ENCODE data around the gene SIGLEC11.
"Not testable (repeated sequence)": the region's sequence is repeated elsewhere in the genome, so short reads cannot be mapped to it uniquely, and the experiment has no call there.

Gene SIGLEC11

DNA sequence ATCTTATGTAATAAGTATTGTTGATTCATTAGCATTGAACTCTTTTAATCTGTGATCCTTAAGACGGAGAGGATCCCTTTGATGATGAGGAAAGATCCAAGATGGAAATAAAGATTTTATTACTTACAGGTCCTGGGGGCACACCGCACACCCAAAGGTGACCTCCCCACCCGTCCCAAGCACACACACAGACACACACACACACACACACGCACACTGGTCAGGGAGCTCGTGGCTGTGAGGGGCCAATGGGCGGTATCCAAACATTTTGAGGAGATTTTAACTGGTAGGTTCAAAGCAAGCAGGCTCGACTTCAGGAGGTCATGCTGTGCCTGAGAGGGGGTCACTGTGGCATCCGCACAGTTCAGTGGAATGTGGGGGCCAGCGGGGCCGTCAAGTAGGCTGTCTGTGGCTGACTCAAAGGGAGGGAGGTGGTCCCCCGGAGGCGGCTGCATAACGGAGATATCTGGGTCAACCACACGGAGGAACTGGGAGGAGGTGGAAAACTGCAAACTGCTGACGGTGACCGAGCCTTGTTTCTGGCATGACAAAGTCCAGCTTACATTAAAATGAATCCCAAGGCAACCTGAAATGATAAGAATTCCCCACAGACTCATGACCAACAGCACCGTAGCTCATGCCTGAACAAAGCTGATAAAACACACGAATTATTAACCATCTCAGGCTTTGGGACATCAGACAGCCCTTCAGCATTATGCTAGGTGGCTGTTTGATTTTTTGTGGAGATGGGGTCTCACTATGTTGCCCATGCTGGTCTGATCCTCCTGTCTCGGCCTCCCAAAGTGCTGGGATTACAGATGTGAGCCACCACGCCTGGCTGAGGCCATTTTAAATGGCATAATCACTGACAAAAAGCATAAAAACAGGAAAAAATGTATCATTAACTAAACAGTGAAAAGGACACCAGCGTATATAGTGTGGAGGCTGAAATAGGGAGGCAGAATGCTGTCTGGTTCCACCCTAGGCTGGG lies 20.9 kb upstream of the SIGLEC11 start:
- DNase-seq (ENCODE audit: low read depth in 2 of 2): no peak

DNA sequence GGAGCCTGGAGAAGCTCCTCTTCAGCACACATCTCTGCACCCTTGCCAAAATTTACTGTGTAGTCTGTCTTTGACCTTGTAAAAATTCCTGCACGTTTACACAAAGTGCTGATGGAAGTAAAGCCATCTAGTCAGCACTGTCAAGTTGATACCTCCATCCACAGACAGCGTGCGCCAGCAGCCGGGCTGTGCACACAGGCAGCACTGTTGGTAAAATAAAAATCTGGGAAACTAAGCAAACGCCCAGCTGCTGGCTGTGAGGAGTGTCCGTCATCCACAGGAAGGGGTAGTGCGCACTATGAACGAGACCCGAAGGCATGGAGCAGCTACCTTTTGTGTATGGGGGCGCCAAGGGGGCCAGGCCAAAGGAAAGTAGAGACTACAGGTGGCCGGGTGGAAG lies 17.4 kb upstream of the SIGLEC11 start:
- no peak for DNase-seq (ENCODE audit: low read depth in 2 of 2)

DNA sequence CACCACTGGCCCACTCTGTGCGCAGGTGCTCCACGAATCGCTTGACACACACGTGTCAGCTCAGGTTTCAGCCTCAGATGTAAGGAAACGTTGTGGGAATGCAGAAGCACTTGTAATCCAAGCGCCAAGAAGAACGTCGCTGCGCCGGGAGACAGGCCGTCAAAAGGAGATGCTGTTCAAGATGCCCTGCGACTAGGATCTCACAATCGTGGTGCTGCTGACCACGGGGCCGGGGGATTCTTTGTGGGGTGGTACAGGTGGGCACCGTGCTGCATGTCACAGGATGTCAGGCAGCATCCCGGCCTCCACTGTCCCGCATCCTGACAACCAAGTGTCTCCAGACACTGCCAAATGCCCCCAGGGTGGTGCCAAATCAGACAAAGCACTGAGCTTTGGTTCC lies 16.9 kb upstream of the SIGLEC11 start:
- DNase-seq (ENCODE audit: low read depth in 2 of 2): no peak

DNA sequence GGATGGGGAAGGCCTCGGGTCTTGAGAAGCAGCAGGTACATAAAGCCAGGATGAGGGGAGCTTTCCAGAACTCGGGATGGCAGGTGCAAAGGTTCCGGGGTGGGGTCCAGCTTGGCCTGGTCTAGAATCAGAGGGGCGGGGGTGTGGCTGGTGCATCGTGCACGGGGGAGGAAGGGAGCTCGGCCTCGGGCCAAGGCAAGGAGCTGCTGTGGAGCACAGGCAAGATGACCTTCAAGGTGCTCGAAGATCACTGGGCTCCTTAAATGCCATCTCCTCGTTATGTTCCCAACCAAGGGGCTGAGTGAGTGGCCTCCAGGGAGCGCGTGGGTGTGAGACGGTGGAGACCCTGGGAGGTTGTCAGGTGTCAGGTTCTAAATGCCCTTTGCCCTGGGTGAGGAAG lies 16.1 kb upstream of the SIGLEC11 start:
- DNase-seq (ENCODE audit: low read depth in 2 of 2): no peak

DNA sequence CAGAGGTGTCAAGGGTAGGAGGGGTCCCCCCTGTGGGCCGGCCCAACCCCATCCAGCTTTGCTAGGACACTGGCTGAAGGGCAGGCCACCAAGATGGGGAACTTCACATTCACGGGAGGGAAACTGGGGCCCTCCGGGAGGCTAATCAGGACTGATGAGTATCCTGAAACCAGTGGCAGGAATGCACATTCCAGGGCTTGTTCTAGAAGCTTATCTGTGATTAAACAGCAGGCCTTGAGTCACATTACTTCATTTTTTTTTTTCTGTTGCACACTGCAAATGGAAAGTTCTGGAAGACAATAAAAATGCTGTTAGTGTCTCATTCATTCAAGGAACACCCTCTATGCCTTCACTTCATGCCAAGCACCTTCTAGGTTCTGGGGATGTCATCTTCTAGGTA lies 15.5 kb upstream of the SIGLEC11 start:
- DNase-seq (ENCODE audit: low read depth in 2 of 2): no peak

DNA sequence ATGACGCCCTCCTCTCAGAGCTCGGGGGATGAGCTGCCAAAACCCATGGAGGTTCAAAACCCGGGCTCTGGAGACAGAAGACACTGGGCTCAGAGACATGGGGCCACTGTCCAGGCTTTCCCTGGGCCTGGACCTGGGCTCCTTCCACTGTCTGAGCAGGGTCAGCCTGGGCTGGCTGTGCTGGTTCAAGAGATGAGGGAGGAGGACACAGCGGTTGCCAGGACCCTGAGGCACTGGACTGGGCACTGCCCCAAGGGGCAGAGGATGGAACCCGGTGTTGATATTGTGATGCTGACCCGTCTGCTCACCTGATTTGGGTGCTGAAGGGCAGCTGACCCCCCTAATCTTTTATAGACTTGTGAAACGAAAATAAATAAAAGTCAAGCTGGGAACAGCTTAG lies 14.1 kb upstream of the SIGLEC11 start:
- no peak for DNase-seq (ENCODE audit: low read depth in 2 of 2)

DNA sequence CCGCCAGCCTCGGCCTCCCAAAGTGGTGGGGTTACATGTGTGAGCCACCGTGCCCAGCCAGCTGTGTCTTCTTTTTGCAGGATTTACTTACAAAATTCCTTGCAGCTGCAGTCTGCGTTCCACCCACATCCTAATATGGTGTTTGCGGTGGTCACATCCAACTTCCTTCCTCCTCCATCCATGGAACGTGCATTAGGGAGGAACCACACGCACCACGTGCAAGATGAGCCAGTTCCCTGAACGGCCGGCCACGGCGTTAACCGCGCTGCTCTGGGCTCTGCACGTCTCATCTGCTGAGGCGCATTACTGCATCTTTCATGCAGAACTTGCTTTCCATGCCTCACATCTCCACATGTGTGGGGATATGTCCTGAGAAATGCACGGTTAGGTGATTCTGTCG lies 13.0 kb upstream of the SIGLEC11 start:
- DNase-seq (ENCODE audit: low read depth in 2 of 2): no peak

GRCh38 chr19:49972841-49973240 lies 11.9 kb upstream of the SIGLEC11 start:
- no peak for DNase-seq (ENCODE audit: low read depth in 2 of 2)

DNA sequence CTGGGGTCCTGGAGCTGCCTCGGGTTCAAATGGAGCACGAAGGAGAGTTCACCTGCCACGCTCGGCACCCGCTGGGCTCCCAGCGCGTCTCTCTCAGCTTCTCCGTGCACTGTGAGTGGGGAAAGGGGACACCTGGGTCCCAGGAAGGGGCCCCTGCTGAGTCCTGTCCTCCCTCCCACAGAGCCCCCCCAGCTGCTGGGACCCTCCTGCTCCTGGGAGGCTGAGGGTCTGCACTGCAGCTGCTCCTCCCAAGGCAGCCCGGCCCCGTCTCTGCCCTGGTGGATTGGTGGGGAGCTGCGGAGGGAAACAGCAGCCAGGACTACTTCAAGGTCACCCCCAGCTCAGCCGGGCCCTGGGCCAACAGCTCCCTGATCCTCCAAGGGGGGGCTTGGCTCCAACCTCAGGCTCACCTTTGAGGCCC lies 11.0 kb upstream of the SIGLEC11 start:
- DNase-seq (ENCODE audit: low read depth in 2 of 2): no peak

DNA sequence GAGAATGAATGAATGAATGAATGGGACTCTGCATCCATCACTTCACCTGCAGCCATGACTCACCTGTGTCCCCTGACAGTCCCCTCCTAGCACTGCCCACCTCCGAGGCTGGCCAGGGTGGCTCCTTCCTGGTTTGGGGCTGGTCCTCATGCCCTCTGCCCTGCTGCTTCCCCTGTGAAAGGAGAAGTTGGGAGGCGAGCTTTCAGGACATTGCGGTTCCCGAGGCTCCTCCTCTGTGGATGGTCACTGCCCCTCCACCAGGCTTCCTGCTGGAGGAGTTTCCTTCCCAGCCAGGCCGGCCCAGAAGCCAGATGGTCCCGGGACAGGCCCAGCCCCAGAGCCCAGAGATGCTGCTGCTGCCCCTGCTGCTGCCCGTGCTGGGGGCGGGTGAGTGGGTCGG lies 8.4 kb upstream of the SIGLEC11 start:
- DNase-seq (ENCODE audit: low read depth in 2 of 2): not testable (repeated sequence)

- DNase-seq (ENCODE audit: low read depth in 2 of 2): no peak
Measured at GRCh38 chr19:49968279-49968922, 7.4 kb upstream of the SIGLEC11 start.

DNA sequence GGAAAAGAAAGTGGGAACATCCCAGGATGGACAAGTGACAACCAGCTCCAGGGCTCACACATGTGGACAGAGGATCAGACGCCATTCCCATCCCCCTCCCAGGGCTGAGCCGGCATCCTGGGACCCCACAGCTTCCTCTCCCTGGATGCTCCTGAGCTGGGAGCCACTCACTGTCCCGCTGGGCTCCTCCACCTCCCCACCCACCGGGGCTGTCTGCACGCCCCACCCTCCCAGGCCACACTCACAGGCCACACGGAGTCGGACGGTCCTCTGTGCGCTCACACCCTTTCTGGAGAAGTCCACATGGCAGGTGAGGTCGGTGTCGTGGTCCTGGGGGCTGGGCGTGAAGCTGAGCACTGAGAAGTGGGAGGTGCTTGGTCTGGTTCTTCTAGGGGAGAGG lies 1.1 kb downstream of the SIGLEC11 start:
- not testable (repeated sequence) for DNase-seq (ENCODE audit: low read depth in 2 of 2)

DNA sequence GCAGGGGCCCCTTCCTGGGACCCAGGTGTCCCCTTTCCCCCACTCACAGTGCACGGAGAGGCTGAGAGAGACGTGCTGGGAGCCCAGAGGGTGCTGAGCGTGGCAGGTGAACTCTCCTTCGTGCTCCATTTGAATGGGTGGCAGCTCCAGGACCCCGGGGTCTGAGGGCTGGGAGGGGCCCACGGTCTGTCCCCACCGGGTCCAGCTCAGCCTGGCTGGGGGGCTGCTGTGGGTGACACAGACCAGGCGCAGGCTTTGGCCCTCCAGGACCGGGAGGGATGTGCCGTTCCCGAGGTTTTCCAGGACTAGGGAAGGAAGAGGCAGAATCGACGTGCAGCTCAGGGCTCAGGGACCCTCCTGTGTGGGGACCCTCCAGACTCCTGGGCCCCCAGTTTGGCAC lies 2.4 kb downstream of the SIGLEC11 start:
- DNase-seq (ENCODE audit: low read depth in 2 of 2): not testable (repeated sequence)

GRCh38 chr19:49958144-49958543 lies 2.8 kb downstream of the SIGLEC11 start:
- not testable (repeated sequence) for DNase-seq (ENCODE audit: low read depth in 2 of 2)

DNA sequence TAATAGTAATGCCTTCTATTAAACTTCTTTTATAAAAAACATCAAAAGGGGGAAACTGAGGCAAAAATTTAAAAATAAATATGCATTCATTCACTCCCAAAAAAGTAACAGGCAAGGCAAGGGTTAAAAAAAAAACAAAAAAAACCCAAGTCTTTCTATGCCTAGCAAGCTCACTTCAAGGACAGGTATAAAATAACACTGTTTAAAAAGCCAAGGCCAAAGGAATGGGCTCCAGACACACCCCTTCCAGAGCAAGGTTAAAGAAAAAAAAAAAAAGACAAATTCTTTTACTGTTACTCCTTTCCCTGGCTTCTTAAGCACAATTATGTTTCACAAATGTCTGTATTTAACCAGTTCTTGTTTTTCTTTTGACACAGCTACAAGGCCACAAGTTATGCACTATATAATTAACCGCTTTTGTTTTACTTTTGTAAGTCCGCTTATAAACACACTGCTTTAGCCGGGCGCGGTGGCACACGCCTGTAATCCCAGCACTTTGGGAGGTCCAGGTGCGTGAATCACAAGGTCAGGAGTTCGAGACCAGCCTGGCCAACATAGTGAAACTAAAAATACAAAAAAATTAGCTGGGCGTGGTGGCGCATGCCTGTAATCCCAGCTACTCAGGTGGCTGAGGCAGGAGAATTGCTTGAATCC lies 3.6 kb downstream of the SIGLEC11 start:
- no peak for DNase-seq (ENCODE audit: low read depth in 2 of 2)

DNA sequence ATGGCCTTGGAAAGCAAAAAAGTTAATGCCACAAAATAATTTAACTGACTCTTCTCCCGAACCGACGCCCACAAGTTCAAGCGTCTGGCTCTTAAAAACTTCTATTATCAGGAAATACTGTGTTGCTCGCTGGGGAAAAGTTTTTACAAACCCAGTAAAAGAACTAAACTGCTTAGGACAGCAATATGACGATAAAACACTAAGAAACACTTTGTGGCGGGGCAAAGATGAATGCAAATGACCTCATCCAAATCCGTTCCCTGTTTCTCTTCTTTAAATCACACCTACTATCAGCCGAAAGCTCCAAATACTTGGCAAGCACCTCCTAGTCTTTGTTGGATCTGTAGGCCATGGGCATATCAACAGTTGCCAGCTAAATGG lies 4.9 kb downstream of the SIGLEC11 start:
- DNase-seq (ENCODE audit: low read depth in 2 of 2): no peak

DNA sequence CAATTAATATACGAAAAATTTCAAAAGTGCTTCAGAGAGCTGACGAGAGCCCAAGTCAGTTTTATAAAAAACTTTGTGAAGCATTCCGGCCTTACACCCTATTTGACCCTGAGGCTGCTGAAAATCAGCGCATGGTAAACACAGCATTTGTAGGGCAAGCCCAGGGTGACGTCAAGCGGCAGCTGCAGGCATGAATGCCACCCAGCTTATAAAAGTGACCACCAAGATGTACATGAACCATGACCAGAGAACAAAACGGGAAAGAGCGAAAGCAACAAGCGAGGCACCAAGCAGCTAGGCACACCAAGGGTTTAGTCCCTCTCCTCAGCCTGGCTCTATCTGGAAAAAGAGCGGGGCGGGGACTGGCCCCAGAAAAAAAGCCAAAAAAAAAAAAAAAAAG lies 6.0 kb downstream of the SIGLEC11 start:
- no peak for DNase-seq (ENCODE audit: low read depth in 2 of 2)

DNA sequence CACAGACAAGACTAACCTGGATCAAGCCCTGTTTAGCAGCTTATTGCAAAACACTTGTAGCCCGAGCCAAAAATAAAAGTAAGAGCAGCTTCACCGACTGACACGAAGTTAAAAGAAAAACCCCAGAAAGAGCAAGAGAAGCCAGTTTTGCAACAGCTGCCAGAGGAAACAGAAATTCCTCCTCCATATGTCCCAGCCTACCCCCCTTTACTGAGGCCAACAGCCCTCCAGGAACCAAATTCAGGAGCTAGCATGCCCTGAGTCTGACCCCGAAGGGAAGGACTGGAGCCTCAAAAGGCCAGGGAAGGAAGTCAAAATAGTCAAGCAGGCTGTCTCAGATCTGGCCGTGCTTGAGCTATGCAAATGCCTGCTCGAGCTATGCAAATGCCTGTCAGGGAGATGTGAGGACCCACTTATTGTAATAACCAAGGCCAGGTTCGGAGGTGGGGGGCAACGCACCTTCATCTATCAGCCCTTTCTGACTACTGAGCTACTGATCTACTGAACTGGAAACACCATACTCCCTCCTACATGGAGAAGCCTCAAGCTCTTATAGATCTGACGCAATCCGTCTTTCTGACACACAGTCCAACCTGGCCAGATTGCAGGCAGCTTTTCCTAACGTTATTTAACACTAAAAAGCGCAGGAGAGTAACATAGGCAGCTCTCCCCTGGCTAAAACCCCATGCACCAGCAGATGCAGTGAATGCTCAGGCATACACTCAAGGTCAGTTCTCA lies 6.7 kb downstream of the SIGLEC11 start:
- DNase-seq (ENCODE audit: low read depth in 2 of 2): no peak

- no peak for DNase-seq (ENCODE audit: low read depth in 2 of 2)
Measured at GRCh38 chr19:49953416-49953815, 7.6 kb downstream of the SIGLEC11 start.

- DNase-seq (ENCODE audit: low read depth in 2 of 2): no peak
Measured at GRCh38 chr19:49952906-49953305, 8.1 kb downstream of the SIGLEC11 start.

- DNase-seq (ENCODE audit: low read depth in 2 of 2): no peak
Measured at GRCh38 chr19:49952479-49952836, 8.5 kb downstream of the SIGLEC11 start.

Measured in stimulated activated CD4-positive, alpha-beta T cell treated with anti-CD3 and anti-CD28 coated beads, Interleukin-1b, Interleukin-23, amount 100 ng/mL, for 4 hours (primary cell).